VCaP (cell line): ENCODE measurements around the gene MYO7B.
A peak's percentile ranks its signal among the peaks of the same experiment; 100 is the strongest.

ENCODE experiments used
- H3K27ac ChIP-seq: fragments of 450-650 bp; 2 replicates; pipeline ENCODE4 v1.5.1; 2017
- CTCF ChIP-seq: fragments of 450-650 bp; conservative IDR thresholded peaks from 2 replicates; pipeline ENCODE4 v1.5.1; 2017; ENCODE audit warnings: mild to moderate bottlenecking, moderate library complexity

Gene MYO7B

GRCh38 chr2:127577208-127577475 lies 41.7 kb downstream of the MYO7B start:
- no peak for TF ChIP-seq CTCF
- H3K27ac ChIP-seq = peak overlapping the region; percentile 94; the same call in 1 of the 2 replicates

GRCh38 chr2:127577503-127577902 lies 42.0 kb downstream of the MYO7B start:
- no peak for TF ChIP-seq CTCF
- H3K27ac ChIP-seq = no peak overlapping the region; the same call in 1 of the 2 replicates

- TF ChIP-seq CTCF = no peak
- H3K27ac ChIP-seq = no peak overlapping the region
Measured at GRCh38 chr2:127577973-127578372, 42.5 kb downstream of the MYO7B start.

GRCh38 chr2:127578411-127578810 lies 42.9 kb downstream of the MYO7B start:
- H3K27ac ChIP-seq = no peak overlapping the region

GRCh38 chr2:127579231-127579630 lies 43.7 kb downstream of the MYO7B start:
- TF ChIP-seq CTCF = no peak
- H3K27ac ChIP-seq = no peak overlapping the region

More at GRCh38 chr2:127578411-127578810, 42.9 kb downstream of the MYO7B start:
- no peak for TF ChIP-seq CTCF

GRCh38 chr2:127580167-127581049 lies 44.9 kb downstream of the MYO7B start:
- no peak for TF ChIP-seq CTCF

GRCh38 chr2:127581050-127581345 lies 45.5 kb downstream of the MYO7B start:
- TF ChIP-seq CTCF = no peak
- H3K27ac ChIP-seq = no peak overlapping the region

More at GRCh38 chr2:127580167-127581049, 44.9 kb downstream of the MYO7B start:
- no peak overlapping the region for H3K27ac ChIP-seq
